Left ventricle myocardium inferior (tissue), 1 donor: ENCODE data around the gene ATOH8. TPM values are rescaled to one million over a fixed set of nuclear protein-coding genes. Genes with fewer than 3 reads are reported as not detected.
A peak's percentile ranks its signal among the peaks of the same experiment; 100 is the strongest.

Experiments used
- DNase-seq: peaks from one replicate; pipeline ENCODE4 v3.0.0-alpha.2; 2020
- H3K27ac ChIP-seq: fragments of 200-600 bp; replicated peaks from 2 replicates; pipeline ENCODE4 v1.8.0; 2021
- H3K27me3 ChIP-seq: fragments of 200-600 bp; 2 replicates; pipeline ENCODE4 v1.8.0; 2021; ENCODE audit warnings: low read depth
- H3K36me3 ChIP-seq: fragments of 200-600 bp; 2 replicates; pipeline ENCODE4 v1.8.0; 2021
- H3K4me1 ChIP-seq: fragments of 200-600 bp; 2 replicates; pipeline ENCODE4 v1.8.0; 2021
- H3K4me3 ChIP-seq: fragments of 200-600 bp; 2 replicates; pipeline ENCODE4 v1.8.0; 2021; ENCODE audit warnings: mild to moderate bottlenecking, moderate library complexity
- H3K9me3 ChIP-seq: fragments of 200-600 bp; replicated peaks from 2 replicates; pipeline ENCODE4 v1.8.0; 2021
- CTCF ChIP-seq: fragments of 200-600 bp; IDR thresholded peaks from 2 replicates; pipeline ENCODE4 v1.8.0; 2021; ENCODE audit warnings: antibody characterized with exemption, mild to moderate bottlenecking, borderline replicate concordance
- intact Hi-C: fragments of 100-400 bp; cut with micrococcal nuclease; formaldehyde crosslinking; loops from one replicate; pipeline ENCODE4 v1.11.0; 2022
- total RNA-seq: library from RNA; stranded (reverse); fragmentation: NEBNext Ultra II Directional; extraction: Animal tissue kit (Norgen Biotek cat#: 25700); gene quantifications from one replicate; pipeline ENCODE4 v1.2.1, GENCODE V29; 2021
- donor health status: DM: no; HTN: yes; CAD: no; lungs with severe emphysema.

The ATOH8 gene
- total RNA-seq, 1 donor from 2014 or later: 23.3 TPM

- Histone ChIP-seq H3K9me3 (no peaks in the 10 kb centered on the region), H3K27me3 (no peaks in the 10 kb centered on the region), H3K27ac (no peak overlapping the region), H3K4me1 (peaks cover 22% of the 10 kb centered on the region), H3K4me3 (no peak overlapping the region), H3K36me3 (no peaks in the 10 kb centered on the region)
- intact Hi-C loops: no loop called here
- no peak for DNase-seq
- no peak for TF ChIP-seq CTCF
These were observed 33.3 kb upstream of the ATOH8 start for GRCh38 chr2:85720533-85720932.

GRCh38 chr2:85721641-85722040 lies 32.1 kb upstream of the ATOH8 start:
- TF ChIP-seq CTCF: no peak
- Histone ChIP-seq H3K27ac (no peak overlapping the region), H3K27me3 (no peaks in the 10 kb centered on the region), H3K4me3 (no peak overlapping the region), H3K4me1 (peaks cover 22% of the 10 kb centered on the region), H3K36me3 (no peaks in the 10 kb centered on the region), H3K9me3 (no peaks in the 10 kb centered on the region)
- no peak for DNase-seq
- intact Hi-C loops: no loop called here

GRCh38 chr2:85722519-85722918 lies 31.3 kb upstream of the ATOH8 start:
- Histone ChIP-seq H3K27ac (no peak overlapping the region), H3K36me3 (no peaks in the 10 kb centered on the region), H3K4me1 (peaks cover 28% of the 10 kb centered on the region), H3K27me3 (no peaks in the 10 kb centered on the region), H3K4me3 (no peak overlapping the region), H3K9me3 (no peaks in the 10 kb centered on the region)
- intact Hi-C loops: no loop called here
- no peak for TF ChIP-seq CTCF
- no peak for DNase-seq

GRCh38 chr2:85723707-85724360 lies 30.0 kb upstream of the ATOH8 start:
- no peak for DNase-seq
- Histone ChIP-seq H3K27me3 (no peaks in the 10 kb centered on the region), H3K27ac (no peak overlapping the region), H3K9me3 (no peaks in the 10 kb centered on the region), H3K4me3 (no peak overlapping the region), H3K36me3 (no peaks in the 10 kb centered on the region), H3K4me1 (peaks cover 41% of the 10 kb centered on the region)
- TF ChIP-seq CTCF: no peak
- intact Hi-C loops: no loop called here

GRCh38 chr2:85724731-85725181 lies 29.0 kb upstream of the ATOH8 start:
- H3K27me3 ChIP-seq: no peaks in the 10 kb centered on the region
- H3K4me1 ChIP-seq: peaks cover 44% of the 10 kb centered on the region
- intact Hi-C loops: no loop called here
- H3K27ac ChIP-seq: peak overlapping the region; percentile 26
- TF ChIP-seq CTCF: no peak
- H3K9me3 ChIP-seq: no peaks in the 10 kb centered on the region
- H3K4me3 ChIP-seq: no peak overlapping the region
- no peaks in the 10 kb centered on the region for H3K36me3 ChIP-seq
- DNase-seq: no peak
